ENCODE results near the gene C15orf61.

The C15orf61 gene

GRCh38 chr15:67573194-67573593, 52.3 kb downstream of the C15orf61 start:
- Mint-ChIP-seq H3K4me3 (no peak overlapping the region), H3K27me3 (no peaks in the 10 kb centered on the region), H3K36me3 (ENCODE audit: low read depth) (peaks cover 31% of the 10 kb centered on the region), H3K27ac (no peak overlapping the region), H3K4me1 (ENCODE audit: low read depth) (peaks cover 3% of the 10 kb centered on the region), H3K9me3 (no peaks in the 10 kb centered on the region)
- no peak for DNase-seq

DNA sequence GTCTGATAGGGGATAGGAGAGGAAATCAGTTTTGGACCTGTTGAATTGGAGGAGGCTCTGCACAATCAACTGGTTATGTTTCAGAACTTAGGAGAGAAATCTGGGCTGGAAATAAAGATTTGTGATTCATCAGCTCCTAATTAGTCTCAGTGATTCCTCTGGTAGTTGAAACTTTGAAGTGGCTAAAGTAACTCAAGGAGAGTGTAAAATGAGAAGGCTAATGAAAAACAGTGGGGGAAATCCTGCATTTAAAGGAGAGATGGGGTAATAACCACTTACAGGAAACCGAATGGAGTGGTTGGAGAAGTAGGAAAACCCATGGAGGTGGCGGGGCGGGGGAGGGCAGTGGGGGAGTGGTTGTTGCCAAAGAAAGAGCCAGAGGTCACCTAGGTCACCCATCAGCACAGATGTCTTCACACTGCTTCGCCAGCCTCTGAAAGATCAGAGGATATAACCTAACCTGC, 54.1 kb downstream of the C15orf61 start:
- no peak overlapping the region for H3K27ac Mint-ChIP-seq
- H3K27me3 Mint-ChIP-seq = no peaks in the 10 kb centered on the region
- DNase-seq = no peak
- H3K4me3 Mint-ChIP-seq = no peak overlapping the region
- peaks cover 3% of the 10 kb centered on the region for H3K4me1 Mint-ChIP-seq (ENCODE audit: low read depth)
- no peaks in the 10 kb centered on the region for H3K9me3 Mint-ChIP-seq
- peaks cover 20% of the 10 kb centered on the region for H3K36me3 Mint-ChIP-seq (ENCODE audit: low read depth)

DNA sequence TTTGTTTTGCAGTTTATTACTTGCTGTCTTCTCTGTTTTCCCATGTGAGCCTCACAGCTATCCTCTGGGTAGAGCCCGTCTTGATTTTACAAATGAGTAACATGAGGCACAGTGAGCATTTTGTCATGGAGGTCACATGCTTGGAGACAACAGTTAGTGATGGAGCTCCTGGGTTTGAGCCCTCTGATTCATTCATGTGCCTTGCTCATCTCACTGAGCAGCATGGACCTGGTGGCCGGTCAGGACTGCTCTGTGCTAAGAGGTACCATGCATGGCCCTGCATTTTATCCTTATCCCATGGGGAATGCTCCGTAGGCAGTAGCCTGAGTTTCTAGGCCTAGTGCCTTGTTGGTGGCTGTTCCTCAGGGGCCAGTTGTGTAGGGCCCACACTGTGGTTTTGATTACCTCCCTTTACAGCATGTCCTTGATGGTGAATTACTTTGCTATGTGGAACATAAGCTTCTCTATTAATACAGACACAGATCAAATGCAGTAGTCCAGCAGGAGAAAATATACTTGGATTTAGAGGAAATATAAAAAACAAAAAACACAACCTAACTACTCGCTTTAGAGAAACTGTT, 57.2 kb downstream of the C15orf61 start:
- Mint-ChIP-seq H3K27me3 (no peaks in the 10 kb centered on the region), H3K9me3 (no peaks in the 10 kb centered on the region), H3K4me3 (no peak overlapping the region), H3K4me1 (ENCODE audit: low read depth) (peaks cover 3% of the 10 kb centered on the region), H3K27ac (no peak overlapping the region), H3K36me3 (ENCODE audit: low read depth) (peaks cover 18% of the 10 kb centered on the region)
- no peak for DNase-seq

GRCh38 chr15:67579164-67579563, 58.2 kb downstream of the C15orf61 start:
- no peak for DNase-seq
- Mint-ChIP-seq H3K27ac (no peak overlapping the region), H3K9me3 (no peaks in the 10 kb centered on the region), H3K4me3 (no peak overlapping the region), H3K4me1 (ENCODE audit: low read depth) (peaks cover 3% of the 10 kb centered on the region), H3K27me3 (no peaks in the 10 kb centered on the region), H3K36me3 (ENCODE audit: low read depth) (peaks cover 15% of the 10 kb centered on the region)

Data from activated T-cell treated with anti-CD3 and anti-CD28 coated beads, Interleukin-2, amount 50 U/mL, for 24 hours (primary cell).